Heart left ventricle (tissue), 16 donors: ENCODE measurements around the gene FAM200A. TPM values are rescaled to one million over a fixed set of nuclear protein-coding genes. Genes with fewer than 3 reads are reported as not detected.

ENCODE experiments used
- ATAC-seq, 4 donors: fragments of 200-7000 bp; cut with Tn5 transposase; one replicate each; pipeline ENCODE4 v1.9.1; 2020 to 2022; ENCODE audit warnings: moderate library complexity in 4 of 4, mild to moderate bottlenecking in 3 of 4, moderate number of reproducible peaks in 1 of 4
- DNase-seq, 5 donors: peaks; one replicate each; pipeline ENCODE4 v3.0.0-alpha.2; 2020
- H3K27ac ChIP-seq, 12 donors: fragments of 200-600 bp; sonication (generic) in 4 of 12; one replicate each; pipeline versions ENCODE4 v1.5.0 to v1.8.0; 2016 to 2022; ENCODE audit warnings: mild to moderate bottlenecking in 2 of 12
- H3K27me3 ChIP-seq, 9 donors: fragments of 200-600 bp; sonication (generic) in 2 of 9; one replicate each; pipeline versions ENCODE4 v1.5.1 to v1.8.0; 2016 to 2022; ENCODE audit warnings: mild to moderate bottlenecking in 3 of 9
- H3K36me3 ChIP-seq, 9 donors: fragments of 200-600 bp; sonication (generic) in 2 of 9; one replicate each; pipeline versions ENCODE4 v1.5.0 to v1.8.0; 2018 to 2022; ENCODE audit warnings: mild to moderate bottlenecking in 2 of 9
- H3K4me1 ChIP-seq, 12 donors: fragments of 200-600 bp; sonication (generic) in 4 of 12; one replicate each; pipeline versions ENCODE4 v1.5.0 to v1.8.0; 2016 to 2022; ENCODE audit warnings: mild to moderate bottlenecking in 3 of 12
- H3K4me3 ChIP-seq, 12 donors: fragments of 200-600 bp; sonication (generic) in 4 of 12; one replicate each; pipeline versions ENCODE4 v1.5.0 to v1.8.0; 2017 to 2022; ENCODE audit warnings: mild to moderate bottlenecking in 9 of 12, moderate library complexity in 4 of 12
- H3K9me3 ChIP-seq, 12 donors: fragments of 200-600 bp; sonication (generic) in 4 of 12; one replicate each; pipeline versions ENCODE4 v1.5.0 to v1.8.0; 2016 to 2022; ENCODE audit warnings: mild to moderate bottlenecking in 1 of 12
- POLR2A ChIP-seq, 2 donors: fragments of 450-650 bp; IDR thresholded peaks; one replicate each; pipeline ENCODE4 v1.6.1; 2017; ENCODE audit warnings: antibody characterized with exemption in 2 of 2, mild to moderate bottlenecking in 2 of 2, moderate library complexity in 2 of 2
- WGBS, 4 donors: extraction: QIAGEN DNeasy Blood & Tissue Kit in 2 of 4; methylation state at CpG; one replicate each; pipeline versions ENCODE4 v1.1.5 to v1.1.7; 2013 to 2018; 5-methylcytosine and 5-hydroxymethylcytosine counted together
- intact Hi-C, 10 donors: fragments of 100-400 bp; cut with DNase I; formaldehyde crosslinking; loops; one replicate each; pipeline versions ENCODE4 v1.11.1 to v1.14.2; 2022
- polyA plus RNA-seq, 2 donors: library from polyadenylated mRNA; stranded (reverse); fragments of 200-250 nt; gene quantifications; one replicate each; pipeline ENCODE4 v1.2.3, GENCODE V29; 2013
- total RNA-seq, 9 donors: library from RNA; depleted of rRNA in 2 of 9; stranded (reverse); fragments of >200 nt in 2 of 9; fragmentation: NEBNext Ultra II Directional in 3 of 9; extraction: Animal tissue kit (Norgen Biotek cat#: 25700) in 3 of 9; gene quantifications; one replicate each; pipeline versions ENCODE4 v1.1.0 to v1.2.4, GENCODE V29; 2016 to 2023
- TF ChIP-seq, protein P1 (sequence below), 12 donors: fragments of 200-600 bp; sonication (generic) in 4 of 12; IDR thresholded peaks; one replicate each; pipeline versions ENCODE4 v1.5.0 to v1.8.0; 2018 to 2022; ENCODE audit warnings: antibody characterized with exemption in 12 of 12, mild to moderate bottlenecking in 5 of 12
- donor health status: ischemic (EF 13 %, LVEDD 7.1; RV severe dilation, severe dysfunction).
- donor health status: healthy with polysubstance abuse.
- donor health status: DM: no; HTN: yes; CAD: no.
- donor health status: DM: no; HTN: no; CAD: no.
- donor health status: ischemic (EF 25% LVEDD 6.9; RV normal size, moderate dysfunction).
- donor health status: ischemic (EF 25% LVEDD 5.7; RV mildly dilated, moderate dysfunction).
- donor health status: healthy.
- donor health status: DM: yes; HTN: yes; CAD: no.
- donor health status: ischemic (EF 35%, LVEDD 5.7; RV mildly dilated, moderate dysfunction).
- donor health status: nonischemic (EF 11% LVEDD 7.7; RV severe dilation, severe dysfunction).
- donor health status: DM: yes; HTN: yes; CAD: no.
- donor health status: PGD.
- donor health status: ischemic (EF 29% LVEDD 5.4; RV normal size, mild dysfunction).
- donor health status: nonischemic (EF 23%, LVEDD 6.1; RV moderate dilation, normal function).

The FAM200A gene
- total and polyA plus RNA-seq, 11 donors = 4.7 to 7.1 (median 5.3) TPM

DNA sequence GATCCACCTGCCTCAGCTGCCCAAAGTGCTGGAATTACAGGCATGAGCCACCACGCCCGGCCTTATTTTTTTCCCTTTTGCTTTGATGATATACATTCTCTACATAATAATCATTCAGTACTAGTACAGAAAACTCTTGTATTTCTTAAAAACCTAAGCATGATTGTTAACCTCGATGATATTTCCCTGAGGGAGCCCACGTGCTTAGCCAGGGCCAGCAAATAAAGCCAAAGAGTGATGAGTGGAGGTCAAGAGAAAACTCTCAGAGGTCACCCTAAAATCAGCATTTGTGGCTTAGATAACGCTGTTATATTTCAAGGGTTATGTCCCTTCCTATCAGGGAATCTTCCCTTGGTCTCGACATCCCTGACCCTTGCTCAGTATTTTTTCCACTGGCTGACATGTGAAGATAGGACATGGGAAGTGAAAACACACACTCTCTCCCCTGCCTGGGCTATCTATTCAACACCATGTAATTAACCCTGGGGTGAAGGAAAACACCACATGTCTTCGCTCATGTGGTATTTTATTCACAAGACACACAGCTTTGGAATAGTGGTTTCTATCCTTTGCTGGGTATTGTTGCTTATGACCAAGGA lies 12.6 kb downstream of the FAM200A start:
- H3K4me3 ChIP-seq = no peak overlapping the region
- WGBS, 4 donors = 63 to 74% (median 69%) methylated on average over 7 of the region's 7 CpGs
- no peaks in the 10 kb centered on the region for H3K4me1 ChIP-seq
- peaks cover 0 to 99% (median 20%) of the 10 kb centered on the region in 12 donors for H3K9me3 ChIP-seq
- intact Hi-C loops = no loop called here
- H3K27me3 ChIP-seq = no peaks in the 10 kb centered on the region
- ATAC-seq (no peak), DNase-seq (no peak)
- no peak for TF ChIP-seq POLR2A (IDR thresholded peaks at IDR 0.05)
- TF ChIP-seq, protein P1, sequence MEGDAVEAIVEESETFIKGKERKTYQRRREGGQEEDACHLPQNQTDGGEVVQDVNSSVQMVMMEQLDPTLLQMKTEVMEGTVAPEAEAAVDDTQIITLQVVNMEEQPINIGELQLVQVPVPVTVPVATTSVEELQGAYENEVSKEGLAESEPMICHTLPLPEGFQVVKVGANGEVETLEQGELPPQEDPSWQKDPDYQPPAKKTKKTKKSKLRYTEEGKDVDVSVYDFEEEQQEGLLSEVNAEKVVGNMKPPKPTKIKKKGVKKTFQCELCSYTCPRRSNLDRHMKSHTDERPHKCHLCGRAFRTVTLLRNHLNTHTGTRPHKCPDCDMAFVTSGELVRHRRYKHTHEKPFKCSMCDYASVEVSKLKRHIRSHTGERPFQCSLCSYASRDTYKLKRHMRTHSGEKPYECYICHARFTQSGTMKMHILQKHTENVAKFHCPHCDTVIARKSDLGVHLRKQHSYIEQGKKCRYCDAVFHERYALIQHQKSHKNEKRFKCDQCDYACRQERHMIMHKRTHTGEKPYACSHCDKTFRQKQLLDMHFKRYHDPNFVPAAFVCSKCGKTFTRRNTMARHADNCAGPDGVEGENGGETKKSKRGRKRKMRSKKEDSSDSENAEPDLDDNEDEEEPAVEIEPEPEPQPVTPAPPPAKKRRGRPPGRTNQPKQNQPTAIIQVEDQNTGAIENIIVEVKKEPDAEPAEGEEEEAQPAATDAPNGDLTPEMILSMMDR (IDR thresholded peaks at IDR 0.05) = no peak
- no peak overlapping the region for H3K27ac ChIP-seq
- H3K36me3 ChIP-seq = no peaks in the 10 kb centered on the region

DNA sequence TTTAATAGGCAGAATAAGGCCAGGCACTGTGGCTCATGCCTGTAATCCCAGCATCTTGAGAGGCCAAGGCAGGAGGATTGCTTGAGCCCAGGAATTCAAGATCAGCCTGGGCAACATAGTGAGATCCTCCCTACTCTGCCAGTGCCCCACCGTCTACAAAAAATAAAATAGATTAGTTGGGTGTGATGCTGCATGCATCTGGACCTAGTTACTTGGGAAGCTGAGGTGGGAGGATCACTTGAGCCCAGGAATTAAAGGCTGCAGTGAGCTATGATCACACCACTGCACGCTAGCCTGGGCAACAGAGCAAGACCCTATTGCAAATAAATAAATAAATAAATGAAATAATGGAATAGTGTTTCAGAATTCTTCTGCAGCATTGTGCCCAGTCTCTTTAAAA lies 16.2 kb downstream of the FAM200A start:
- Histone ChIP-seq H3K27ac (no peak overlapping the region), H3K9me3 (peaks cover 0 to 99% (median 39%) of the 10 kb centered on the region in 12 donors), H3K4me1 (no peaks in the 10 kb centered on the region), H3K36me3 (peaks cover 9 to 36% (median 18%) of the 10 kb centered on the region in 9 donors), H3K4me3 (no peak overlapping the region), H3K27me3 (no peaks in the 10 kb centered on the region)
- TF ChIP-seq POLR2A (IDR thresholded peaks at IDR 0.05) = no peak
- TF ChIP-seq, protein P1 (IDR thresholded peaks at IDR 0.05) = no peak
- DNase-seq (no peak), ATAC-seq (no peak)
- 96 to 100% (median 100%) methylated on average over 2 of the region's 2 CpGs for WGBS, 4 donors
- intact Hi-C loops = no loop called here

DNA sequence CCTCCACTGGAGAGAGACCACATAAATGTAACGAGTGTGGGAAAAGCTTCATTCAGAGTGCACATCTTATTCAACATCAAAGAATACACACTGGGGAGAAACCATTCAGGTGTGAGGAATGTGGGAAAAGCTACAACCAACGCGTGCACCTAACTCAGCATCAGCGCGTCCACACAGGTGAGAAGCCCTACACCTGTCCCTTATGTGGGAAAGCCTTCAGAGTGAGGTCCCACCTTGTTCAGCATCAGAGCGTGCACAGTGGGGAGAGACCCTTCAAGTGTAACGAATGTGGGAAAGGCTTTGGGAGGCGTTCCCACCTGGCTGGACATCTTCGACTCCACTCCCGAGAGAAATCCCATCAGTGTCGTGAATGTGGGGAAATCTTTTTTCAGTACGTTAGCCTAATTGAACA lies 20.6 kb downstream of the FAM200A start:
- ATAC-seq = no peak
- DNase-seq = no peak
- 98 to 99% (median 98%) methylated on average over 12 of the region's 12 CpGs for WGBS, 4 donors
- H3K9me3 ChIP-seq = peaks cover 0 to 86% (median 39%) of the 10 kb centered on the region in 12 donors
- no peak overlapping the region for H3K27ac ChIP-seq
- TF ChIP-seq, protein P1 (IDR thresholded peaks at IDR 0.05) = no peak
- no peak for TF ChIP-seq POLR2A (IDR thresholded peaks at IDR 0.05)
- H3K4me1 ChIP-seq = no peaks in the 10 kb centered on the region
- intact Hi-C loops = no loop called here
- H3K4me3 ChIP-seq = no peak overlapping the region
- H3K36me3 ChIP-seq = peaks cover 13 to 79% (median 54%) of the 10 kb centered on the region in 9 donors
- no peaks in the 10 kb centered on the region for H3K27me3 ChIP-seq

DNA sequence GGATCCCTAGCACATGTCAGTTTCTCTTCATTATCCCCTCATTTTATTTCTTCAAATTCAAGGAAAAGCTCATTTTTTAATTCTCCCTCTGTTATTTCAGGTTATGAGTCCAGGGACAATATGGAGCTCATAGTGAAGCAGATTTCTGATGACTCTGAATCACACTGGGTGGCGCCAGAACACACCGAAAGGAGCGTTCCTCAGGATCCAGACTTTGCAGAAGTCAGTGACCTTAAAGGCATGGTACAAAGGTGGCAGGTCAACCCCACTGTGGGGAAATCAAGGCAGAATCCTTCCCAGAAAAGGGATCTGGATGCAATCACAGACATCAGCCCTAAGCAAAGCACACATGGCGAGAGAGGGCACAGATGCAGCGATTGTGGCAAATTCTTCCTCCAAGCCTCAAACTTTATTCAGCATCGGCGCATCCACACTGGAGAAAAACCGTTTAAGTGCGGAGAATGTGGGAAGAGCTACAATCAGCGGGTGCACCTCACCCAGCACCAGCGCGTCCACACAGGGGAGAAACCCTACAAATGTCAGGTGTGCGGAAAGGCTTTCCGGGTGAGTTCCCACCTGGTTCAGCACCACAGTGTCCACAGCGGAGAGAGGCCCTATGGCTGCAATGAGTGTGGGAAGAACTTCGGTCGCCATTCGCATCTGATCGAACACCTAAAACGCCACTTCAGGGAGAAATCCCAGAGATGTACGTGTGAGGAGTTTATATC lies 26.0 kb downstream of the FAM200A start:
- DNase-seq = no peak
- Histone ChIP-seq H3K4me1 (no peaks in the 10 kb centered on the region), H3K4me3 (no peak overlapping the region), H3K9me3 (peaks cover 0 to 32% (median 11%) of the 10 kb centered on the region in 12 donors), H3K27me3 (no peaks in the 10 kb centered on the region), H3K27ac (no peak overlapping the region), H3K36me3 (peaks cover 0 to 97% (median 77%) of the 10 kb centered on the region in 9 donors)
- intact Hi-C loops = no loop called here
- TF ChIP-seq POLR2A (IDR thresholded peaks at IDR 0.05) = no peak
- TF ChIP-seq, protein P1 (IDR thresholded peaks at IDR 0.05) = peak in 2 of 12 donors; percentile 7 to 11
- ATAC-seq = no peak
- 93 to 96% (median 95%) methylated on average over 21 of the region's 21 CpGs for WGBS, 4 donors
